Fibroblast of gingiva (primary cell): ENCODE measurements around the gene POU3F2.

Experiments
- DNase-seq: peaks from one replicate; pipeline ENCODE4 v3.0.0-alpha.2; 2011; ENCODE audit warnings: low read depth

POU3F2 gene

DNA sequence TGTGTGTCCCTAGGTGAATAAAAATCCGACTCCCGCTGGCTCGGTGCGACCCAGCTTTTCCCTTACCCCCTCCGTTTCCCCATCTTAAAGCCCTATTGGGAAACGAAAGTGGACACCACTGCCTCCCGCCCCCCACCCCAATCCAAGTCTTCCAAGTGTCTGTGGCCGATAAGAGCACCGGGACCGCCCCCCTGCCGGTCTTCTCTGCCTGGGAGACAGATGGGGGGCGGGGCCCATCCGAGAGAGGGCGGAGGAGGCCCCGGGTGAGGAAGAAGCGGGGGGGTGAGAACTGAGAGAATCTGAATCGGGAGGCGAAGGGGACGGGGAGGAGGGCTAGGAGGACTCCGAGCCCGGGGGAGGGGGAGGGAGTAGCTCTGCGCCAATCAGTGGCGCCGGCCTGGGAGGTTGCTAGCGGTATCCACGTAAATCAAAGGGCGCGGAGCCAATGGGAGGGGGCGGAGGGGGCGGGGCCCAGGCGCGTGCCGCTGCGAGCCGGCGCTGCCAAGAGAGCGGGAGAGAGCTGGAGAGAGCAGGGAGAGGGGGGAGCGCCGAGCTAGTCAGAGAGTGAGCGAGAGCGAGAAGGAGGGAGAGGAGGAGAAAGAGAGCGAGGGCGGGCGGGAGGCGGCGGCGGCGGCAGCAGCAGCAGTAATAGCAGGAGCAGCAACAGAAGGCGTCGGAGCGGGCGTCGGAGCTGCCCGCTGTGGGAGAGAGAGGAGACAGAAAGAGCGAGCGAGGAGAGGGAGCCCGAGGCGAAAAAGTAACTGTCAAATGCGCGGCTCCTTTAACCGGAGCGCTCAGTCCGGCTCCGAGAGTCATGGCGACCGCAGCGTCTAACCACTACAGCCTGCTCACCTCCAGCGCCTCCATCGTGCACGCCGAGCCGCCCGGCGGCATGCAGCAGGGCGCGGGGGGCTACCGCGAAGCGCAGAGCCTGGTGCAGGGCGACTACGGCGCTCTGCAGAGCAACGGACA, at the start of gene POU3F2:
POU3F2 (plus strand) TSS at position 515 of the 972 bp plus-strand sequence; CDS start at position 815, 300 bp downstream.
- DNase-seq, result peak; percentile 21

DNA sequence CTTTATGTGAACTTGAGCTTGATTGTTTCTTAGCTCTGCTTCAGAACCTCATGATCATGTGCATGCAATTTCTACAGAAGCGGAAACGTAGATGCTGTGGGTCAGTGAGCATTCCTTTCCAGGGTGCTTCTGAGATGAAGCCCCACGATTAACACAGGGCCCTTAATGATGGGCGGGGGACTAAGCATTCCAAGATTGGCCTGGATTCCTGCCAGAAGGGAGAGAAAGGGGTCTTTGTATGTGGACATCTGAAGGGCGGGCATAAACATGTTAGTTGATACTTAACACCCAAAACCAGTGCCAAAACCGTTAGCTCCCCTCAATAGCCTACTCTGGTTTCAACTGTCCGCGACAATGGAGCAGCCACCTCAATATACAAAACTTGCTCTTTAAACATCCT, 46.9 kb upstream of the POU3F2 start:
- DNase-seq, result no peak

DNA sequence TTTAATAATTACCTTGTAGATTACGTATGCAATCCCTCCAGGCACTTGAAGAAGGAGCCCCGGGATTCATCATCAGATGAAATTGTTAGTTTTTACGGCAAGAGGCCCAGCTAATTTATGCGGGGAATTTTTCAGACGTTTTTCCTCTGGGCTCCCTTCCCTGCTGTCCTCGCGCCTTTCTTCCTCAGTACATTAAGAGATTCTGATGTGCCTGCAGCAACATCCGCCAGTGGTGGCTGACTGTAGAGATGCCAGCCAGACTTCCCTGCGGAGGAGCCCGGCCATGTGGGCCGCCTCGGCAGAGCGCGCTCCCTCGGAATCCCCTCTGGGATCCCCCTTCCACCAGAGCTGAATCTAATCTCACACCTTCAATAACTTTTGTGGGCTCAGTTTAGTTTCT, 46.4 kb upstream of the POU3F2 start:
- DNase-seq, result no peak

DNA sequence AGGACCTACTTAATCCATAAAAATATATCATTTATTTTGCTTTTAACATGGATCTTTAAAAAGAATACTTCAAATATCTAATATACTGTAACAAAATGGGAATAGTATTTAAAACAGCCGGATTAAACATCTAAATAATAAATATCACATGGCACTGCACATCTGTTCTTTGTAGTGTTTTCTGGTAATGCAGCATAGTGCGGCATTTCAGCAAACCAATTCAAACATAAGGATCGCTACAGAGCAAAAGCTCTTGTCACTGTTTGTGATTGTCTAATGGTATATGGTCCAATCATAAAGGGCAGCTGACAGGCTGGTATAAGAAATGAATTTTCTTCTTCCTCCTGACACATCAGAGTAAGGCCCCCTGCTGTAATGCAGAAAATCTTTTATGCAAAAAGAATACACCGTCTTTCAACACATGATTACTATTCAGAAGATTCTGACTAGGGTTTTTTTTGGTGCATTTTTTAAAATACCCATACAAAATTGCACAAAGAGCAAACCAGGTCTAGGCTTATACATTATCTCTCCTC, 40.0 kb upstream of the POU3F2 start:
- no peak for DNase-seq

DNA sequence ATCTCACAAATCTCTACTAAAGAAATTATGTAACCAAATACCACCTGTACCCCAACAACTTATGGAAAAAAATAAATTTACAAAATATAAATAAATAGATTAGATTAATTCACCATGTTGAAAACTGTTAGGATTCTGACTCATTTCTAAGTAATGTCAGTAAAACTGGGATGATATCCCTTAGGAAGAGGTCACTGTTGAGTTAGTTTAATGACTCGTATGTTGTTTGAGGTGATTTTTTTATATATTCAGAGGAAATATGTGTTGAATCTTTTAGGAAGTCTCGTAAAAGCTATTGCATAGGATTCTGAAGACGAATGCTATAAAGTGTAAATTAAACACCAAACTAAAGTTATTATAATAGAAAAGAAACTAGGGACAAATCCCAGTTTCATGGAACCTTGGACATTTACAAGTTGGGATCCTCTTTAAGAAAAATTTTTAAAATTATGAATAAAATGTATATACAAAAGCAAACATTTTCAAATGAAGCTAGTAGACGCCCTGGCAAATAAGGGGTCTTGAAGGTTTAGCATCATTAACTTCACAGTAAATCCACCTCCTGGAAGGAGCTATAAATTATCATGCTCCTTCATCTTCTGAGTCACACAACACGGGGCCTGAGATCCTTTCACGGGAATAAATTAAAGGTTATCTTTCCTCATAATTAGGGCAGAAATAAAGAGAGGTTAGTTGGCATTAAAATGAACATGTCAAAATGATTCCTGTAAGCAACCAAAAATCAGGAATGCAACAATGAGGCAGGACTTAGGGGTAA, 37.0 kb upstream of the POU3F2 start:
- DNase-seq, result no peak

DNA sequence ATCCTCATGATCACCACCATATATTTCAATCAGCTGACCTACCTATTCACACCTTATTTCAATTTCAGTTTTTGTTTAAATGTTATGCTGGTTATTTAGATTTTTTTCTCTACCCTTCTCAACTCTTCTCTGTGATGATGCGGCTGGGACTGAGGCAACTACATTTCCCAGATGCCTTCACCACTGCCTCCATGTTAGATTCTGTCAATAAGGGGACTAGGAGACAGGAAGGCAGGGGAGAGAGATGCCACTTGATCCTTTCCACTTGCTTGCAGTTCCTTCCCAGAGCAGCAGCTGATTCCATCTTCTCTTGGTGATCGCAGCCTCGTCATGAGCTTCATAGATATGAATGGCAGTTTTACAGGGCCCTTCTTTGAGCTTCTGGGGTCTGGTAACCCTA, 33.5 kb upstream of the POU3F2 start:
- no peak for DNase-seq

DNA sequence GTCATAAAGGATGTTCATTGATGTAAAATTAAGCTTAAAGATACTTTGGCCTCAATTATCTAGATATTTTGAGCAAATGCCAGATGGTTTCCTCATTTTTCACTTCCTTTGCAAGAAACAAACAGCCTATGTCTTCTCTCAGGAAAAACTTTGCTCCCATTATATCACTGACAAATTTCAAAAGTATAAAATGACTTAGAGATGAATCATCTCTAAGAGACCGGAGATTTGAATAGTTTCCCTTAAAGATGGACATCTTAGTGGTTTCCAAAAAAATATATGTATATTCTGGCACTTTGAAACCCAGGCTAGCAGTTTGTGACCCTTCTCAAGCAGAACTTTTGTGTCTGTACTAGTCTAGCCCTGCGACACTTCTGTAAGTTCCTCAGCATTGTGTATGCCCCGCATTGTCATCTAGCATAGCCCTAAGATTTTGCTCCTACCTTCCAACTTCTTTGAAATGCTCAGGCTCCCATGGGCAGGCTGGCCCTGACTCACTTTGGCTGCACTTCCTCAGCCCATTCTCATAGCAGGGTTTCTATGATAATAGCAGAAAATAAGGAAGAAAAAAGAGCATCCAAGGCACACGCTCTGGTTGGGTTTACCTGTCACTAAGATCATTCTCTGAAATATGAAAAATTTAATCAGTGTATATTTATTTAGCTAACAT, 25.7 kb upstream of the POU3F2 start:
- no peak for DNase-seq

DNA sequence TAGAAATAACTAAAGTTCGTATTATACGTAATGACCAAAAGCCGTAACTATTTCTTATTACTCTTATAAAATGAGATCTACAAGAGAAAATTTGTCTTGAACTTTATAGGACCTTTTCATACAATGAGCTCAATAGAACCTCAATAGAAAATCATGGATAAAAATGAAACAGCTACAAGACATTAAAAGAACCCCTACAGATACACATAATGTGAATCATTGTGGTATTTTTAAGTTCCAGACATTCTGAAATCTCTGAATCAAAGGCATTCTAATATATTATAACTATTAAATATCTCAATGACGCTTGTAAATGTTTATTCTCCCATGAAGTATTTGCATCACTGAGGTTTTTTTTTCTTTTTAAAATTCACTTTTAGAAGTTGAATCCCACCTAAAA, 22.2 kb upstream of the POU3F2 start:
- no peak for DNase-seq

DNA sequence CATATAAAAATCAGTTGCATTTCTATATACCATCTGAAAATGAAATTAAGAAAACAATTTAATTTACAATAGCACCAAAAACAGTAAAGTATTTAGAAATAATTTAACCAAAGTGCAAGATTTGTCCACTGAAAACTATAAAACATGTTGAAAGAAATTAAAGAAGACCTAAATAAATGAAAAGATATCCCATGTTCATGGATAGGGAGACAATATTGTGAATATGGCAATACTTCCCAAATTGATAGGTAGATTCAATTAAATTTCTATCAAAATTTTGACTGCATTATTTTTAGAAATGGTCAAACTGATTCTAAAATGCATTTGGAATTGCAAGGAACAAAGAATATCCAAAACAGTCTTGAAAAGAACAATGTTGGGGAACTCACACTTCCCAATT, 17.6 kb upstream of the POU3F2 start:
- no peak for DNase-seq

DNA sequence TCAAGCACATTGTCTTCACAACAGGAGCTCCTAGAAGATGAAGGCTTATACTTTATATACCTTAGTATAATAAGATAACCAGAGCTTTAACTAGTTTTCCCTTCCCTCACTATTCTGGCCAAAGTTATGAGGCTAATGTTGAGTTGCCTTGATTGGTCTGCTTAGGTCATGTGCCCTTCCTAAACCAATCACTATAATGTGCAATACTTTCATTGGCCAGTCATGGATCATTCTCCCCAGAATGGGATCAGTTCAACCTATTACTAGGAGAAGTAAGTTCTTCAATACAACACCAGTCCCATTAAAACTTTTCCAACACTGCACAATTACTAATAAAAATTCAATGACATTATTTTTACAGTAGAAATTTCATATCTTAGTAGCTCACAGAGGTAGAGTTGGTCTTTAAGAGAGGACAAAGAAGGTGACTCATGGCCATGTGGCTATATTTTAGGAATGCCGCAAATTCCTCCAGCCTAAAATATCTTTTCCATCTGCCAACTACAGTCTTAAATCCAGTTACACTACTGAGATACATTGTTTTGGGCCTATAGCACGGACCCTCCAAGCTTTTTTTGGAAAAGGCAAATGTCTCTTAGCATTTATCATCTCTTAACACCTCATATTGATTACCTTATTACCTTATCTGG, 12.5 kb upstream of the POU3F2 start:
- no peak for DNase-seq

DNA sequence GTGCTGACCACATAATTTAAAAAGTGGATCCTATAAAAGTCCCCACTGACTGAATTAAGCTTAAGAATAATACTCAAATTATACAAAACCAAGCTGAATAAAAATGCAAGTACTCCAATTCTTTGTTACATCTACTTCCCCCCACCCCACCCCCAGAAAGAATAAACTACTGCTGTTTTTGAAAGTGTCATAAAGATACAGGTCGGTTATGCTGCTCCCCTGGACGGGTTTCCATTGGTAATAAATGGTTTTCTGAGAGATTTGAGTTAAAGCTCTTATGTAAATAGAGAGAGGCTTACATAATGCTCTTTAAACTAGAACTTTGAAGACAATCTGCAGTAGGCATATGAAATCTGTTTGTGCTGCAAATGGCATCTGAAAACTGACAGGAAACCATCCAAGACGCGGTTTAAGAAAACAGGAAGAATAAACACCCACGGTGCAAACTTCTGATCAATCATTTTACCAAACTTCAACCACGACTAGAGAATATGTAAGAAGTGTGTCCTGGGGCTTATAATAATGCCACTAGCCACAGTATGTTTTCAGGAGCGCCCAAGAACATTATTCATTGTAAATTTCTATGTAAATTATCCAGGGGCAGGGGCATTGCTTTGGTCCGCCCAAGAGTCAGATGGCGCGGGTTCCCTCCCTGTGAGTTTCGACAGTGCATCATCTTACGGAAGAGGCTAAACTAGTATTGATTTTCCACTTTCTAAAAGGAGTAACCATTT, 10.8 kb upstream of the POU3F2 start:
- DNase-seq, result no peak

DNA sequence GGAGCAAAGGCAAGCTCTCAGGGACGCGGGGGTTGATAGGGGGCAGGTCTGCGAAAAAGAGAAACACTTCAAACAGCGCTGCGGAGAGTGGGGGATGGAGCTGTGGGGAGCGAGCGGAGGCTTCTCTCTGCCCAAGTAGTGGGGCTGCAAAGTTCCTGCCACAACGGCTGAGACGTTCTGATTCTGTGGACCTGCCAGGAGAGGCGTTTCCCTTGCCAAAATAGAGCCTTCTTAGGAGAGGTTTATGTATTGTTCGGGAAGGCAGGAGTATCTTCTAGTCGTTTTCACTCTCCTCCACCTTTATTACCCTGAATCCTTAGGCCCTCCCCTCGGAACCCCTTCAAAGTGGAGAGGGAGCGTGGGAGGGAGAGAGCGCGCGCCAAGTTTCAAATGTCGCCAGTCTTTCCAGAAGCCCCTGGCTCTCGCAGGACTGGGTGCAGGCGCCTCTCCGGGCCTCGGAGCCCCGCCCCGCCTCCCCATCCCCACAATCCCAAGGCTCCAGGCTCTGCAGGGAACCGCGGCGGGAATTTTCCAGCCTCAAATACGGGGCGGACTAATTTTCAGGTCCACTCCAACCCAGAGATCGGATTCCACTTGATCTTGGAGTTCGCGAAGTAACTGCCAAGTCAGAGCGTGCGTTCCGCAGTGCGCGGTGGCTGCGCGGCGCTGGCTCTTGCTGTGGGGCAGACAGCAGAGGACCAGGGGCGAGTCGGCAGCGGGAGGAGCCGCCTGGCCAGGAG, 10.0 kb upstream of the POU3F2 start:
- no peak for DNase-seq

DNA sequence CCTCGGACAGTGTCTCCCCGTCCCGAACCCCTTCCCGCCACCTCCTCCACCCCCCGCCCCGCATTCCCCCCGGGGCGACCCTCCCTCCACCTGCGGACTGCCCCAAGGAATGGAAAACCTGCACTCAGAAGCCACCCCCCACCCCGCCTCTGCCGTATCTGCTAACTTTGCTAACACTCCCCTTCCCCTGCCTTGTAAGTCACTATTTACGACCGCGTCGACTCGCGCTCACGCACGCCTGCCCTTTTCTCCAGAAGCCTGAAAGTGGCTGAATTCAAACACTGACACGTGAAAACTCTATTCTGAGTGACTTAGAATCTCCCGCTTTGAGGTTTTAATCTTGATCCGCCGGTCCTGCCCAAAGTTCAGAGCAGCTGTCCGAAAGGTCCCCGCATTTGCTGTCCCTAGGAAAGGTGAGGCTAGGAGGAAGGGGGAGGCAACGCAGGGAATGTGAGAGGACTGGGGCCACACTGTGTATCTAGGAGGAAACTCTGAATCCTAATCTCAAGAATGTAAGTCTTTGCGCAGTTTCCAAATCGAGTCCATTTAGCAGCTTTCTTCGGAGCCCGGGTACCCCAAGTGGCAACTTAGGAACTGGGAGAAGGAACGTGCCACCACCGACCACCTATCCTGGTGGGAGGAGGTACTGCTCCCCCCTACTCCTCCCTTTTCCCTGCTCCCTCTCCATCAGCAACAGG, 9.3 kb upstream of the POU3F2 start:
- no peak for DNase-seq

DNA sequence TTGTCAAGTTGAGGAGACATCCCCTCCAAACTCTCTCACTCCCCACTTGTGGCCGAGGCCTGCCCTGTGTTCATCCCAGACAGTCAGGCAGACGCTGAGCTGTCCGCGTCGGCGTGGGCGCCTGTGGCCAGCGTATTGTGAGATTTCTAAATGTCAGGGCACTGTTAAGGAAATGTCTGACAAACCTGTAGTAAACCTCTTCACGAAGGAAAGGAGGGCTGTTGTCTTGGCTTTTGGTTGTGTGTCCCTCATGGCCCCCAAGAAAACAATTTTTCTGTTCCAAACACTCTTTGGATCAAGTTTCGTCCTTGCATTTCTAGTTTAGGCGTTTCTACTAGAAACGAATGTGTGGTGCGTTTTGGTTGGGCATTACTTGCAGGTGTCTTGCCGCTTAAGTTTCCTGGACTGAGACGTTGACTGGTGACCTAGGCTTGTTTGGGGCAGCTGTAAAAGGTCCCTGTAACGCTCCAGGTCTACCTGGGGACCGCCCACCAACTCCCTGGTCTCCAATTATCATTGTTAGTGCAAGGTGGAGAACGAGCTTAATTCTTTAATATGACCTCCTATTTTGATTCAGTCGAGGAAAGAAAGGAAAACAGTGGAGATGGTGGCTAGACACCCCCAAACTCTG, 8.7 kb upstream of the POU3F2 start:
- no peak for DNase-seq

DNA sequence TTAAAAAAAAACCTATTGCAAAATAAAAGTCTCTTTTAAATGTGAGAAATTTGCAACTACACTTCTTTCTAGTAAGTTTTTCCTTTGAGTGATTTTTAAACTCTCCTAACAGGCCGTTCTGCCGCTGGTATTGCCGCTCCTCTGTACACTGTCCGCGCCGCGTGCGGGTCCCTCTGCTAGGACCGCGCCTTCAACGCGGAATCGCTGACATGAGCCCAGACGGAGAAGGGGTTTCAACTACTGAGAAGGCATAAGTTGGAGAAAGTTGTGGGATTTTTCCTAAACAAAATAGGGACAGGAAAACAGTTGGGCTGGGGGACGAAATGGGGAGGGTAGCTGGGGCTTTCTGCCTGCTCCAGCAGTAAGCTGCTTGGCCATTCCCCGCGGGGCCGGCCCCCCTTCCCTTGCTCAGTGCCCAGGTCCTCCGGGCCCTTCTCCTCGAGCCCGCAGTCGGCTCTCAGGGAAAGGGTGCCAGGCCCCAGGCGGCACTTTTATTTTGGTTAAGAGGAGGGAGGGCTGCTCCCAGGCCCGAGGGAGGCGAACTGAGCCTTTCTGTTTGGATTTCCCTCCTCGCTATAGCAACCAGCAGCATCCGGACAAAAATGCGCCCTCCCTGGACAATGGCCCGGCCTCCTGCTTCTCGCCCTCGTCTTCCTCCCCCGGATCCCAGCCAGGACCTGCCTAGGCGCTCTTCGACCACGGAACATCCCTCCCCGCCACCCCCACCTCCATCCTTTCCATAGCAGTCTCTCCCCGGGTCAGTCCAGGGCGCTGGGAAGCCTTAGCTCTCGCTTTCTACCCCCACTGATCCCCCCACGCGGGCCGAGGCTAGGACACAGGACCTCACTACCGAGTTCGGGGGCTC, 6.8 kb upstream of the POU3F2 start:
- no peak for DNase-seq

DNA sequence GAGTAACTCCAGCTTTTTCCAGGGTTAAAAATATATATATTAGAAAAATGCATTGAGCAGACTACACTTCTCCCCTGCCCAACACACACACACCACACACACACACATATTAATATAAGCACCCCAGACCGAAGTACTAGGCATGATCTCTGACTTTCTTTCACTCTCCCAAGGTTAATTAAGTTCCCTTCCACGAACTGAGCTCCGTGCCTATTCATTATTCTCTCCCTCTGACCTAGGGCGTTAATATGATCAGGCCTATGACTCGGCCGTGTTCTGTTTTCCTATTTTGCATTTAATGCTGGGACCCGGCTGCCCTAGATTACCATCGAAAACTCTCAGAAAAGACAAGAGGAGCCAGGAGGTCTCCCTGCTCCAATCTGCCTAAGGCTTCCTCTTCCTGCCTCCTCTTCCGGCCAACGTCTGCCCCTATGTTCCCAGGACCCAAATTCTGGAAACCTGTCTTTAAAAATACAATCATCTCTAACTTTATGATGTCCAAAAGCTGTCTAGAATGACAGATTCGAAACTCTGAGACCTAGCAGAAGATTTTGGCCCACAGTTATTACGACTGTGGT, 6.1 kb upstream of the POU3F2 start:
- no peak for DNase-seq

DNA sequence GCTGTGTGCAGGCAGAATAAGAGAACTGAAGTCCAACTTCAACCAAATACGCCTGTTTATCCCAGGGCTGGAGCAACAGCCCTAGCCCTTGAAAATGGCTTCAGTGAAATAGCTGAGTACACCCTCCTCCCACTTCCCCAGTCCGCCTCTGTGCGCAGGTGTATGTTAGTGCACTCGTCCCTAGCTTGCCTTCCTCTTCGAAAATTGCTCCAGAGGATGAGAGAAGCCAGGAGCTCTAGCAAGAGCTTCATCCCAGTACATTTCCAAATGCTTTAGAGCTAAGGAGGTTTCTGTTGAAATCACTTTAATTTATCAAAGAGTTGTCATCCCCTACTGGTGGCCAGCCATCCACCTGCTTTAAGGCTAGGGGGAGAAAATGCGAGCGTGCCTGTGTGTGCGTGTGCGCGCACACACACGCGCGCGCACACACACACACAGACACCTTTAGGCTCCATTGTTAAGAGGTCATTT, 5.4 kb upstream of the POU3F2 start:
- DNase-seq, result no peak

DNA sequence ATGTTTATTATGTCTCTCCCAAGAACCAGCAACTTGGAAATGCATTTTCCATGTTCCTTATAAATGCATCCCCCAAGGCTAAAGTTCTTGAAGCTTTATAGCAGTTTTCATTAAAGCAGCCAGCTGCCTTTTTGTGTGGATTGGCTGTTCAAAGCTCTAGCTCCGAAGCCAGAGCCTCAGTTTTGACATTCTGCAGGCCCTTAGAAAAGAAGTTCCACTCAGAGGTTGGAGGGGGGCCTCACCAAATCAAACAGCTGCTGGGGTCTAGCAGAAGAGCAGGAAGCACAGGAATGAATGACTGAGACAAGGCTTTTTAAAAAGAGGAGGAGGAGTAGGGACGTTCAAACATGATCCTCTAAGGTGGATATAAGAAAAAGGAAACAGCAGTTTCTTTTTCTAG, 4.2 kb upstream of the POU3F2 start:
- no peak for DNase-seq
